Measurements from ENCODE around the gene TNIK. TPM values are rescaled to one million over a fixed set of nuclear protein-coding genes. Genes with fewer than 3 reads are reported as not detected.

The TNIK gene
- polyA plus RNA-seq, 1 of the 3 experiments (the other 2 are of a cell fraction), result 19.4 TPM

GRCh38 chr3:171309906-171310359 is 150.3 kb downstream of the TNIK start:
- H3K27me3 ChIP-seq (ENCODE audit: insufficient read depth), result no peaks in the 10 kb centered on the region
- no peak for TF ChIP-seq ELF1 (IDR thresholded peaks at IDR 0.05)
- TF ChIP-seq, protein P1, sequence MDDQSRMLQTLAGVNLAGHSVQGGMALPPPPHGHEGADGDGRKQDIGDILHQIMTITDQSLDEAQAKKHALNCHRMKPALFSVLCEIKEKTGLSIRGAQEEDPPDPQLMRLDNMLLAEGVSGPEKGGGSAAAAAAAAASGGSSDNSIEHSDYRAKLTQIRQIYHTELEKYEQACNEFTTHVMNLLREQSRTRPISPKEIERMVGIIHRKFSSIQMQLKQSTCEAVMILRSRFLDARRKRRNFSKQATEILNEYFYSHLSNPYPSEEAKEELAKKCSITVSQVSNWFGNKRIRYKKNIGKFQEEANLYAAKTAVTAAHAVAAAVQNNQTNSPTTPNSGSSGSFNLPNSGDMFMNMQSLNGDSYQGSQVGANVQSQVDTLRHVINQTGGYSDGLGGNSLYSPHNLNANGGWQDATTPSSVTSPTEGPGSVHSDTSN (IDR thresholded peaks at IDR 0.05), result peak; percentile 65
- no peak for TF ChIP-seq RFX5 (IDR thresholded peaks at IDR 0.05; ENCODE audit: low read length)
- TF ChIP-seq GABPA (IDR thresholded peaks at IDR 0.05; ENCODE audit: low read depth), result no peak
- TF ChIP-seq JUND (IDR thresholded peaks at IDR 0.05), result peak; percentile 42
- peak; percentile 24; the same call in 1 of the 2 replicates for TF ChIP-seq POLR2AphosphoS5 (IDR thresholded peaks at IDR 0.05; ENCODE audit: low read depth, low read length)
- TF ChIP-seq MEF2A (IDR thresholded peaks at IDR 0.05; ENCODE audit: borderline replicate concordance, low read depth), result no peak
- no peak for TF ChIP-seq EZH2phosphoT487 (IDR thresholded peaks at IDR 0.05; ENCODE audit: borderline replicate concordance, low read depth)
- no peak for TF ChIP-seq SMC3 (IDR thresholded peaks at IDR 0.05; ENCODE audit: low read depth, low read length)
- TF ChIP-seq, protein P2, sequence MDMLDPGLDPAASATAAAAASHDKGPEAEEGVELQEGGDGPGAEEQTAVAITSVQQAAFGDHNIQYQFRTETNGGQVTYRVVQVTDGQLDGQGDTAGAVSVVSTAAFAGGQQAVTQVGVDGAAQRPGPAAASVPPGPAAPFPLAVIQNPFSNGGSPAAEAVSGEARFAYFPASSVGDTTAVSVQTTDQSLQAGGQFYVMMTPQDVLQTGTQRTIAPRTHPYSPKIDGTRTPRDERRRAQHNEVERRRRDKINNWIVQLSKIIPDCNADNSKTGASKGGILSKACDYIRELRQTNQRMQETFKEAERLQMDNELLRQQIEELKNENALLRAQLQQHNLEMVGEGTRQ (IDR thresholded peaks at IDR 0.05; ENCODE audit: borderline replicate concordance, low read depth, low read length), result no peak
- no peak; the same call in 1 of the 2 replicates for TF ChIP-seq NFIC (IDR thresholded peaks at IDR 0.05; ENCODE audit: borderline replicate concordance)
- TF ChIP-seq RCOR1 (IDR thresholded peaks at IDR 0.05; ENCODE audit: low read length), result no peak
- TF ChIP-seq, protein P3, sequence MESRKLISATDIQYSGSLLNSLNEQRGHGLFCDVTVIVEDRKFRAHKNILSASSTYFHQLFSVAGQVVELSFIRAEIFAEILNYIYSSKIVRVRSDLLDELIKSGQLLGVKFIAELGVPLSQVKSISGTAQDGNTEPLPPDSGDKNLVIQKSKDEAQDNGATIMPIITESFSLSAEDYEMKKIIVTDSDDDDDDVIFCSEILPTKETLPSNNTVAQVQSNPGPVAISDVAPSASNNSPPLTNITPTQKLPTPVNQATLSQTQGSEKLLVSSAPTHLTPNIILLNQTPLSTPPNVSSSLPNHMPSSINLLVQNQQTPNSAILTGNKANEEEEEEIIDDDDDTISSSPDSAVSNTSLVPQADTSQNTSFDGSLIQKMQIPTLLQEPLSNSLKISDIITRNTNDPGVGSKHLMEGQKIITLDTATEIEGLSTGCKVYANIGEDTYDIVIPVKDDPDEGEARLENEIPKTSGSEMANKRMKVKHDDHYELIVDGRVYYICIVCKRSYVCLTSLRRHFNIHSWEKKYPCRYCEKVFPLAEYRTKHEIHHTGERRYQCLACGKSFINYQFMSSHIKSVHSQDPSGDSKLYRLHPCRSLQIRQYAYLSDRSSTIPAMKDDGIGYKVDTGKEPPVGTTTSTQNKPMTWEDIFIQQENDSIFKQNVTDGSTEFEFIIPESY (IDR thresholded peaks at IDR 0.05; ENCODE audit: borderline replicate concordance, low read depth), result no peak
- TF ChIP-seq TEAD4 (IDR thresholded peaks at IDR 0.05; ENCODE audit: borderline replicate concordance, insufficient read depth), result no peak
- TF ChIP-seq CTCF (IDR thresholded peaks at IDR 0.05), result no peak
- peak; percentile 75 for TF ChIP-seq TCF12 (IDR thresholded peaks at IDR 0.05)
- no peak for TF ChIP-seq FOXJ3 (CRISPR knock-in tag; IDR thresholded peaks at IDR 0.05)
- TF ChIP-seq TAF1 (IDR thresholded peaks at IDR 0.05; ENCODE audit: borderline replicate concordance, low read depth, low read length), result no peak
- no peak for TF ChIP-seq FOXM1 (IDR thresholded peaks at IDR 0.05; ENCODE audit: low read depth)
- TF ChIP-seq FOSL2 (IDR thresholded peaks at IDR 0.05; ENCODE audit: borderline replicate concordance, low read depth), result peak; percentile 67
- no peak for TF ChIP-seq RXRA (IDR thresholded peaks at IDR 0.05; ENCODE audit: borderline replicate concordance, low read depth)
- no peak for TF ChIP-seq MAX (IDR thresholded peaks at IDR 0.05; ENCODE audit: low read depth)
- TF ChIP-seq IRF3 (IDR thresholded peaks at IDR 0.05; ENCODE audit: low read depth, low read length), result no peak
- no peak for TF ChIP-seq EP300 (IDR thresholded peaks at IDR 0.05; ENCODE audit: borderline replicate concordance in 1 of 2, low read depth in 1 of 2, low read length in 1 of 2)
- no peak for TF ChIP-seq RAD21 (IDR thresholded peaks at IDR 0.05; ENCODE audit: low read length)
- TF ChIP-seq SIN3A (IDR thresholded peaks at IDR 0.05; ENCODE audit: borderline replicate concordance, low read depth, low read length), result no peak
- no peak for TF ChIP-seq MXI1 (IDR thresholded peaks at IDR 0.05; ENCODE audit: low read depth, low read length)
- DNase-seq, result no peak
- H3K4me1 ChIP-seq (ENCODE audit: control insufficient read depth in 1 of 2, insufficient read depth in 2 of 2, low read depth in 1 of 2, low read length in 1 of 2), result peaks cover 3 to 12% of the 10 kb centered on the region in 2 experiments; a peak in 3 of 4 replicates
- H3K79me2 ChIP-seq (ENCODE audit: insufficient read depth), result peaks cover 46% of the 10 kb centered on the region
- H4K20me1 ChIP-seq (ENCODE audit: insufficient read depth), result no peaks in the 10 kb centered on the region
- H3K9ac ChIP-seq, result peak overlapping the region; percentile 50; the same call in 1 of the 2 replicates
- no peaks in the 10 kb centered on the region for H3K36me3 ChIP-seq (replicated peaks in 1 of 2; ENCODE audit: control insufficient read depth in 1 of 2, insufficient read depth in 2 of 2, low read length in 1 of 2)
- H3K27ac ChIP-seq (ENCODE audit: low read depth in 2 of 2, low read length in 1 of 2), result peak overlapping the region; percentile 74 to 78; a peak in 3 of 4 replicates
- peaks cover 36% of the 10 kb centered on the region for H3F3A ChIP-seq (replicated peaks; ENCODE audit: insufficient read depth)
- 0 out of 2 replicates have a peak overlapping the region, but pooled peaks have one; percentile 12 for H3K4me2 ChIP-seq
- POLR2A ChIA-PET, result no interaction called here
- no peaks in the 10 kb centered on the region for H3K9me2 ChIP-seq
- H3K9me3 ChIP-seq, result no peaks in the 10 kb centered on the region
- no peak overlapping the region for H2AFZ ChIP-seq (ENCODE audit: low read depth)
- CTCF ChIA-PET, result no interaction called here
- no peak overlapping the region for H3K4me3 ChIP-seq (ENCODE audit: low read depth in 2 of 2, low read length in 1 of 2)
